Measurements from ENCODE around the gene SERPINF2.
"Not testable (repeated sequence)": the region's sequence is repeated elsewhere in the genome, so short reads cannot be mapped to it uniquely, and the experiment has no call there.

The SERPINF2 gene

GRCh38 chr17:1793447-1793806 lies 50.8 kb downstream of the SERPINF2 start:
- H3K36me3 ChIP-seq (ENCODE audit: insufficient read depth, low read length) = peaks cover 30% of the 10 kb centered on the region
- no peak overlapping the region for H2AFZ ChIP-seq (ENCODE audit: low read depth, low read length)
- no peak overlapping the region for H3K4me3 ChIP-seq (ENCODE audit: low read depth in 1 of 2, low read length in 2 of 2)
- no peaks in the 10 kb centered on the region for H3K27me3 ChIP-seq (ENCODE audit: insufficient read depth, low read length, poor library complexity)
- no peaks in the 10 kb centered on the region for H4K20me1 ChIP-seq (ENCODE audit: insufficient read depth, low read length)
- no peak for TF ChIP-seq EZH2 (IDR thresholded peaks at IDR 0.05; ENCODE audit: borderline replicate concordance, low read depth, low read length, severe bottlenecking)
- TF ChIP-seq CTCF (IDR thresholded peaks at IDR 0.05; ENCODE audit: borderline replicate concordance, extremely low read depth, low read length, poor library complexity, severe bottlenecking) = no peak
- ATAC-seq (ENCODE audit: insufficient read depth, low read depth) (no peak), DNase-seq (no peak)
- H3K9me3 ChIP-seq (ENCODE audit: insufficient read depth, low read length, severe bottlenecking) = no peaks in the 10 kb centered on the region
- peaks cover 52% of the 10 kb centered on the region for H3K79me2 ChIP-seq (ENCODE audit: insufficient read depth, low read length)
- H3K9ac ChIP-seq (ENCODE audit: low read depth, low read length) = no peak overlapping the region
- no peak overlapping the region for H3K4me2 ChIP-seq (ENCODE audit: insufficient read depth, low read length)
- no peaks in the 10 kb centered on the region for H3K4me1 ChIP-seq (ENCODE audit: insufficient read depth, low read length)
- H3K27ac ChIP-seq (ENCODE audit: low read length) = 0 out of 2 replicates have a peak overlapping the region, but pooled peaks have one; percentile 3

- Histone ChIP-seq H3K4me3 (ENCODE audit: low read depth in 1 of 2, low read length in 2 of 2) (no peak overlapping the region), H4K20me1 (ENCODE audit: insufficient read depth, low read length) (no peaks in the 10 kb centered on the region), H3K27me3 (ENCODE audit: insufficient read depth, low read length, poor library complexity) (no peaks in the 10 kb centered on the region), H2AFZ (ENCODE audit: low read depth, low read length) (no peak overlapping the region), H3K36me3 (ENCODE audit: insufficient read depth, low read length) (peaks cover 48% of the 10 kb centered on the region), H3K79me2 (ENCODE audit: insufficient read depth, low read length) (peaks cover 50% of the 10 kb centered on the region), H3K4me1 (ENCODE audit: insufficient read depth, low read length) (no peaks in the 10 kb centered on the region), H3K9me3 (ENCODE audit: insufficient read depth, low read length, severe bottlenecking) (no peaks in the 10 kb centered on the region), H3K4me2 (ENCODE audit: insufficient read depth, low read length) (no peak overlapping the region), H3K27ac (ENCODE audit: low read length) (no peak overlapping the region), H3K9ac (ENCODE audit: low read depth, low read length) (no peak overlapping the region)
- no peak for DNase-seq
- ATAC-seq (ENCODE audit: insufficient read depth, low read depth) = no peak
- no peak for TF ChIP-seq EZH2 (IDR thresholded peaks at IDR 0.05; ENCODE audit: borderline replicate concordance, low read depth, low read length, severe bottlenecking)
- no peak for TF ChIP-seq CTCF (IDR thresholded peaks at IDR 0.05; ENCODE audit: borderline replicate concordance, extremely low read depth, low read length, poor library complexity, severe bottlenecking)
Measured at GRCh38 chr17:1796800-1797199, 54.1 kb downstream of the SERPINF2 start.

GRCh38 chr17:1797323-1797722 lies 54.7 kb downstream of the SERPINF2 start:
- Histone ChIP-seq H2AFZ (ENCODE audit: low read depth, low read length) (no peak overlapping the region), H3K4me1 (ENCODE audit: insufficient read depth, low read length) (no peaks in the 10 kb centered on the region), H3K36me3 (ENCODE audit: insufficient read depth, low read length) (peaks cover 51% of the 10 kb centered on the region), H3K79me2 (ENCODE audit: insufficient read depth, low read length) (peaks cover 48% of the 10 kb centered on the region), H4K20me1 (ENCODE audit: insufficient read depth, low read length) (no peaks in the 10 kb centered on the region), H3K4me2 (ENCODE audit: insufficient read depth, low read length) (no peak overlapping the region), H3K27me3 (ENCODE audit: insufficient read depth, low read length, poor library complexity) (no peaks in the 10 kb centered on the region), H3K9me3 (ENCODE audit: insufficient read depth, low read length, severe bottlenecking) (no peaks in the 10 kb centered on the region), H3K4me3 (ENCODE audit: low read depth in 1 of 2, low read length in 2 of 2) (no peak overlapping the region), H3K9ac (ENCODE audit: low read depth, low read length) (no peak overlapping the region), H3K27ac (ENCODE audit: low read length) (no peak overlapping the region)
- TF ChIP-seq CTCF (IDR thresholded peaks at IDR 0.05; ENCODE audit: borderline replicate concordance, extremely low read depth, low read length, poor library complexity, severe bottlenecking) (no peak), EZH2 (IDR thresholded peaks at IDR 0.05; ENCODE audit: borderline replicate concordance, low read depth, low read length, severe bottlenecking) (no peak)
- no peak for DNase-seq
- no peak for ATAC-seq (ENCODE audit: insufficient read depth, low read depth)

- H3K4me3 ChIP-seq (ENCODE audit: low read depth in 1 of 2, low read length in 2 of 2); H2AFZ ChIP-seq (ENCODE audit: low read depth, low read length); H3K9ac ChIP-seq (ENCODE audit: low read depth, low read length): not testable (repeated sequence)
Measured at GRCh38 chr17:1797846-1798245, 55.2 kb downstream of the SERPINF2 start.

More at GRCh38 chr17:1797846-1798245, 55.2 kb downstream of the SERPINF2 start:
- H3K79me2 ChIP-seq (ENCODE audit: insufficient read depth, low read length) = peaks cover 43% of the 10 kb centered on the region
- H3K36me3 ChIP-seq (ENCODE audit: insufficient read depth, low read length) = peaks cover 52% of the 10 kb centered on the region
- not testable (repeated sequence) for H3K9me3 ChIP-seq (ENCODE audit: insufficient read depth, low read length, severe bottlenecking); H3K4me2 ChIP-seq (ENCODE audit: insufficient read depth, low read length); H3K27ac ChIP-seq (ENCODE audit: low read length); ATAC-seq (ENCODE audit: insufficient read depth, low read depth); DNase-seq; H3K27me3 ChIP-seq (ENCODE audit: insufficient read depth, low read length, poor library complexity); H4K20me1 ChIP-seq (ENCODE audit: insufficient read depth, low read length); H3K4me1 ChIP-seq (ENCODE audit: insufficient read depth, low read length)

All from DND-41 (cell line).